NCI-H524 treated with DMSO at 0.1 percent for 48 hours (cell line): ENCODE measurements around the gene EDN2.

Experiments
- DNase-seq: peaks from one replicate; lab custom pipeline; 2025; lab: John Stamatoyannopoulos, UW

The EDN2 gene

DNA sequence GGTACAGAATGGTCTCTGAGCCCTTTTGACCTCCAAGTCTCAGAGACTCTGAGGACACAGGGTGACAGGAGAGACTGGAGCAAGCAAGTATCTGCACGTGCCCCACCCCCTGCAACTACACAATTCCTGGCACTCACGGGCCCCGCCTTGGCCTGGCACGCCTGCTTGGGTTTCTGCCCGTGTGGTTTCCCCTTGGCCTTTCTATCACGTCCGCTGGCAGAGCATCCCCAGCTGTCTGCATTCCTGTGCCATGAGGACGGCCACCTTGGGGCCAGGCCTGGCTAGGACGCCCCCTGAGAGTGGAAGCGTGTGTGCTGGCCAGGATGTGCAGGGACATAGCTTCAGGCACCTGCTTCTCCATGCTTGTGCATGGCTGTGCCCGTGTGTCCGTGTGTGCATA, 14.3 kb upstream of the EDN2 start:
- no peak for DNase-seq

DNA sequence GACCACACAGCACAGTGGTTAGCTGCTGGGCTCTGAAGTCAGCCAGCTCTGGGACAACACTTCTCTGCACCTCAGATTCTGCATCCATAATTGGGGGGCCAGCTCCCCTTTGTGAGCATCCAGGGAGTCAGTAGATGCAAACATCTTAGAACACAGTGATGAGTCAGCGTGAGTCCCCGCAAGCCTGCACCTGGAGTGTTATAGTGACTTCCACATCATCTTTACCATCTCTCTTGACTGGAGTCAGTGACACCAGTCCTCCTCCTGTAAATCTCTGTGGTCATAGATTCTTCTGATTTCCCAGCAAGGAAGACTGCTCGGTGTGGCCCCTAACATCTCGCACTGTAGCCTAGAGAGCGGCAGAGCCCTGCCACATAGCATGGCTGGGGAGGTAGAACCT, 13.9 kb upstream of the EDN2 start:
- no peak for DNase-seq

DNA sequence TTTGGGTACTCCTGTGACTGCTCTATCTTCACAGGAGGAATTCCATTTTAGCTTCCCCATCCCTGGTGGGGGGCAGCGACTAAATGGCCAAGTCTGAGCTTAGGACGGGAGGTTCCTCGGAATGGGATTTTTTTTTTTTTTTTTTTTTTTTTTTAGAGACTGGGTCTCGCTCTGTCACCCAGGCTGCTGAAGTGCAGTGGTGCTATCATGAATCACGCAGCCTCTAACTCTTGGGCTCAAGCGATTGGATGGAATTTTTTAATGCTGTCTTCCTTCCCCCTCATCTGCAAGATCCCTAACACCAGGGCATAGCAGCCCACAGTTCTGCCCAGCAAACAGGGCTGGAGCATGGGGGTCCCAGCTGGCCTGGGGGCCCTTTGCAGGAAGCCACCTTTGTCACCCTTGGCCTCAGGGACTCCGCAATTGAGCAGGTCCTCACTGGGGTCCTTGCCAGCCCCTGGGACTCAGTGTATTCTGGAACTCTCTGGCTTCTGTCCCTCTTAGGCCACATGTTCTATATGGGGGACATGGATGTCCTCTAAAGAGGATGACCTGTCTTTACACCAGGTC, 13.1 kb upstream of the EDN2 start:
- no peak for DNase-seq

DNA sequence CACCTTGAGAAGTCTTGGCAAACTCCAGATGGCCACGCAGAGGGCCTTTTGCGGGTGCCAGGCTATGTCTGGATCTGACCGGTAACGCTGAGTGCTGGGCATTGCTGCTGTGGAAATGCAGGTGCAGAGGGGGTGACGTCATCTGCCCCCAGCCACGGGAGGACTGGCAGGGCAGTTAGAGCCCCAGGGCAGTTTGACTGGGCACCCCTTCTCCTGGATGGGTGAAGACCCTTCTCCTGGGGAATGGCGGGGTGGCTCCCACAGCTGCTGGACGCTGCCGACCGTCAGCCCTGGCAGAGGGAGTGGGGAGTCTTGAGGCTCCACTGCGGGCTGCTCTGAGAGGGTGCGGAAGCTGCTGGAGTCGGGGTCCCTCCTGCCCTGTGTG, 12.6 kb upstream of the EDN2 start:
- no peak for DNase-seq

DNA sequence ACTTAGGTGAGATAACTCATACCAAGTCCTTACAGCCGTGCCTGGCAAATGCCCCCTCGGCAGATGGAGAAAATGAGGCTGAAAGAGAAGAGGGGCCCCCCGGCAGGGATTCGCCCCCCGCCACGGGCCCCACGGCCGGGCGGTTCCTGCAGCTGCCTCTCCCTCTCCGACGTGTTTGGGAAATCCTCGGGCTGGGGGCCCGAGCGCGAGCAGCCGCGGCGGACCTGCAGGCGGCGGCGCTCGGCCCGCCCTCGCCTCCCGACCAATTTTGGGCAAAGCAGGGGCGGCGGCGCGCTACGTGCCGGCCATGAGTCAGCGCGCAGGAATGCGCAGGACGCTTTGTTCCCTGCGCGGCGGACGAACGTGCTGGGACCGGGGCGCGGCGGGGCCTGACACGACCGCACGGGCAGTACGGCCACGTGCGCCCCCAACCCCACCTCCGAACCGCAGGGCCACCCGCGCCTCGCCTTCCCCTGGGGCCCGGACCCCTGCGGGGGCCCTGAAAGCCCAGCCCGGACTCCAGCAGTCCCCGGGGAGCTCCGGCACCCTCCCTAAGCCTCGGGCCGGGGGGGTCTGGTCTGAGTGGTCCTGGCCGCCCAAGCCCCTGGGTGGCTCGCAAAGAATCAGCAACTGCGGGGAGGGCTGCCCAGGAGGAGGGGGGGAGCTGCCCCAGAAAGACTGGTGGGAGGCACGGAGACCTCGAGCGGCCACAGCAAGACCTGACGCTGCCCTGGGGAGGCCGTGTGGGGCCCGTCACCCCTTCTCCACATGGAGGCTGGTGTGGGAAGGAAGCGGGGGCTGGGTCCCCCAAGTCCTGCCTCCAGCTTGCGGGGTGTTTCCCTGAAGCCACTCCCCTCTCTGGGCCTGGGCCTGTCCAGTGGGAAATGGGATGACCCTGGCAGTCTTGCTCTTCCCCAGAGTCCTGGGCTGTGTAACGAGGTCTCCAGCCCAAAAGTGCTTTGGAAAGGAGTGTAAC, 11.9 kb upstream of the EDN2 start:
- DNase-seq = no peak

DNA sequence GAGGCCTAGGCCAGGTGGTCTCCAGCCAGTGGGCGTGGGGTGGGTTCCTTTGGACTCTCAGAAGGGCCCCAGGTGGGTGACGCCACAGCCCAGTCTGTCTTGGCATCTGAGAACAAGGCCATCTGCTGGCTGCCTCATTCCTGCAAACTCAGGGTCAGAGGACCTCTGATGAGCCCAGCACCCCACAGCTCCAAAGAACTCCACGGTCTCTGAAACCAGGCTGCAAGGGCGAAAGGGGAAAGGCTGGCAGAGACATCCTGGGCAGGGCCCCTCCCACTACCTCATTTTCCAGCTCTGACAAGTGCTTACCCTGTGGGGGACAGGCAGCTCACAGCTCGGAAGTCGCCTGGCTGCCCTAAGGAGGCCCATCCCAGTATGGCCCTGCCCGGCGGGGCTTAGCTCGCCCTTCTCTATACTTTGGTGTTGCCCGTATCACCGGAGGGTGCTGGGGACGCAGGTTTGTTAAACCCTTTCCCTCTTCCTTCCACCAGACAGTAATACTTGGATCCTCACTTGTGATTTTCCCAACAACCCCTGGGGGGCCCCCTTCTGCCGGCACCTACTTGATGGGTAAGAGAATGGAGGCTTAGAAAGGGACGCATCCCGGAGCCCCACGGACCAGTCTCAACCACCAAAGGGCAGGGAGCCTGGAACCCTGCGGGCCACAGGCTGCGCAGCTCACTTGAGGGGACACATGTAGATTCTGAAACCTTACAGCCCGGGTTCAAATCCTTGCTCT, 10.9 kb upstream of the EDN2 start:
- DNase-seq = no peak

DNA sequence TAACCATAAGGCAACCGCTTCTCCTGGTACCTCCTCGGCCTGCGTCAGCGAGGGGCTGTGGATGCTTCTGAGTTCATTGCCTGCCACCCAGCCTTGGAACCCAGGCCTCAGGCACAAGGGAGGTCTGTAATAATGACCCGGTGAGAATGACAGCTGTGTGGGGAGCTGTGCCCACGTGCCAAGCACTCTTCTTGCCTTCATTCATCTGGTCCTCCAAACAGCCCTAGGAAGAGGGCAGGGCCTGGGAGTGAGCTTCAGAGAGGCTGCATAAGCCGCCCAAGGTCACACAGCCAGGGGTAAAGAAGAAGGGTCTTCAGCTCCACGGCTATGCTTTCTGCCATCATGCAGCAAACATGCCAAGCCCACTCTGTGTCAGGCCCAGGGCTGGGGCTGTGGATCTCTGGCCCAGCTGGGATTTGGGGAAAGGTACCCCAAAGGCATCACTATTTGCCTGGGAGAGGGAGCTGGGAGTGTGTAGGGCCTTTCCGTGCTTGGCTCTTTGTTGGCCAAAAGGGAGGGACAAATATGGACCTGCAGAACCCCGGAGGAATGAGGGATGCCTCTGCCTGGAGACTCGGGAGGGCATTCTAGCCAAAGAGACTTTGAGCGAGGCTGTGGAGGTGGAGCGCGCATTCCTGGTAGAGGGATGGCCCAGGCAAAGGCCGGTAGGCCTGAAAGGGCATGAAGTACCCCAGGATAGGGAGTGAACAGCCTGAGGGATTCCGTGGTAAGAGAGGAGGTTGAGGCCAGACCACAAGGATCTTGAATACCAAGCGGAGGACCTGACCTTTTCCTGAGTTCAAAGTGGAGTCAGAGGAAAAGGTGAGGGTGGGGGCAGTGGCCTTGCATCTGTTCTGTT, 10.1 kb upstream of the EDN2 start:
- DNase-seq = no peak

DNA sequence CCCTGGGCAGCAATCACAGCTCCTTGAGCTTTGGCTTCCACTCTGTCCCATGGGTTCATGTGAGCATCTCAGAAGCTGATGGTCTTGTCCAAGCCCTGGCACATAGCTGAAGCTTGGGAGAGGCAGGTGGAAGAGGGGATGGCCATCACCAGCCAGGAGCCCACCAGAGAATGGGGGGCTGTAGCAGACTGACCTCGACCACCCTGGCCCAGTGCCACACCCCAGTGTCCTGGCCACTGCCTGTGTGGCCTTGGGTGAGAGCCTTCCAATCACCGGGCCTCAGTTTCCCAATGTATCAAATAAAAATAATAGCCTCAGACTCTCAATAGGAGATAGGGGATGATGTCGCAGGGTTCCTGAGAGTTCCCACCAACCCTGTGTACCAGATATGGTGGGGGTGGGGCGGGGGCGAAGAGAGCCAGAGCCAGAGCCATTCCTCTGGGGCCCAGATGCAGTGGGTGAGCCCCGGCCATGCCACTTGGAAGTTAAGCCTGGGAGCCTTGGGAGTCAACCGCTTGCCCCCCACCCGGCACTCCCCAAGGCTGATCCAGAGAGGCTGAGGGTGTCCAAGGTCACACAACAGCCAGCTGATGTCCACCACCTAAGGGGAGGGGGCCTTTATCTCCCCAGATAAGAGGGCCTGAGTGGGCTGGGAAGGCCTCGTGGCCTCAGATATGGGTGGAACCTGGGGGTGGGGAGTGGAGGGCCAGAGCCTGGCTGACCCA, 9.3 kb upstream of the EDN2 start:
- DNase-seq = no peak

DNA sequence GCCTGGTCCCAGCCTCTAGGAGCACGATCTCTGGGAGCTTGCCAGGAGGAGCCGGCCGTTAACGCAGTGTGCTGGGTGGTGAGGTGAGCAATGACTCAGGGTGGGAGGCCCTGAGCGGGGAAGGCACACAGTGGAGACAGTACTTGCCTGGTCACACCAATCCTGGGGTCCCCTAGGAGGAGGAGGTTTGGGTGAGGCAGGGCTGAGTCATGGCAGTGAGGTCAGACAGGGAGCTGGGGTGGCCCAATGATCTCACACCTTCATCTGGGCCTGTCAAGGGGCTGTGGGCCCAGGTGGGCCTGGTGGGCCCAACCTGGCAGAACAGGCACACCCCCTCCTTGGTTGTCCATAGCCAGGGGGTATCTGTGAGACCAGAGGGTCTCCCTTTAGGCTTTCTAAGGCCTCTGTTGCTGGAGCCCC, 8.6 kb upstream of the EDN2 start:
- DNase-seq = no peak

DNA sequence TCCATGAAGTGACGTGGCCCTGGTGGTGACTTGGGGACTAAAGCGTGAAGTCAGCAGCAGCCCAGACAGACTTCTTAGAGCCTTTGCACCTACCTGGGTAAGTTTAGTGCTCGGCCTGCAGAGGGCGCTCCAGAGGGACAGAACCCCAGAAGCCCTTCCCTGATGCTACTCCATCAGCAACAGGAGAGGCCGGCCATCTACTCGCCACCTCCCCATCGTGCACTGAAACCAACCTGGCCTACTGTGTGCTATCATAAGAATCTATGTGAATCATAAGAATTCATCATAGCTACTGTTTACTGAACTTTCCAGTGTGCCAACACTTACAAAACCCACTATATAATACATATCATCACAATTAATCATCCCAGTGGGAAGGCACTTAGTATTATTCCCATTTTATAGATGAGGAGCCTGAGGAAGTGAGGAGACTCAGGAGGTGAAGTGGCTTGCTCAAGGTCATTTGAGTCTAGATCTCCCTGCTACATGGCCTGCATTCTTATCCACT, 7.9 kb upstream of the EDN2 start:
- no peak for DNase-seq

DNA sequence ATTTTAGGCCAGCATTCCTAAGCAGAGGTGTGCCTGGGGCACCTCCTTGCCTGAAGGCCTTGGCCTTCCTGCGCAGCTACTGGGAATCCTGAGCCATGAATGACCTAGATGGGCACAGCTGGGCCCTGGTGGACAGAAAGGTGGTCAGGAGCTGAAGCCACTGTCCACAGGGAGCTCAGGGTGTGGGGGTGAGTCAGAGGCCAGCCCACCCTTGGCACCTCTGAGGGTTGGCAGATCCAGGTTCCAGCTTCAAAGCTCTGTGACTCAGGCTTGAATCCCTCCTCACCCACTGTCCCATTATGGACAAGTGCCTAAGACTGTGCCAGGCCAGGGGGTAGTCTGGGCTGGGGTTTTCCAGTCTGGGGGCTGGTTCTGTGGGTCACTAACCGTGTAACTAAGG, 6.4 kb upstream of the EDN2 start:
- no peak for DNase-seq

DNA sequence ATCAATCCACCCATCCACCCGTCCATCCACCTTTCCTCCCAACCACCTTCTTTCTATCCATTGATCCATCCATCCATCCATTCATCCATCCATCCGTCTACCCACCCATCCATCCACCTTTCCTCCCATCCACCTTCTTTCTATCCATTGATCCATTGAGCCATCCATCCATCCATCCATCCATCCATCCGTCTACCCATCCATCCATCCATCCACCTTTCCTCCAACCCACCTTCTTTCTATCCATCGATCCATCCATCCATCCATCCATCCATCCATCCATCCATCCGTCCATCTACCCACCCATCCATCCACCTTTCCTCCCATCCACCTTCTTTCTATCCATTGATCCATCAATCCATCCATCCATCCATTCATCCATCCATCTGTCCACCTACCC, 5.1 kb upstream of the EDN2 start:
- no peak for DNase-seq

DNA sequence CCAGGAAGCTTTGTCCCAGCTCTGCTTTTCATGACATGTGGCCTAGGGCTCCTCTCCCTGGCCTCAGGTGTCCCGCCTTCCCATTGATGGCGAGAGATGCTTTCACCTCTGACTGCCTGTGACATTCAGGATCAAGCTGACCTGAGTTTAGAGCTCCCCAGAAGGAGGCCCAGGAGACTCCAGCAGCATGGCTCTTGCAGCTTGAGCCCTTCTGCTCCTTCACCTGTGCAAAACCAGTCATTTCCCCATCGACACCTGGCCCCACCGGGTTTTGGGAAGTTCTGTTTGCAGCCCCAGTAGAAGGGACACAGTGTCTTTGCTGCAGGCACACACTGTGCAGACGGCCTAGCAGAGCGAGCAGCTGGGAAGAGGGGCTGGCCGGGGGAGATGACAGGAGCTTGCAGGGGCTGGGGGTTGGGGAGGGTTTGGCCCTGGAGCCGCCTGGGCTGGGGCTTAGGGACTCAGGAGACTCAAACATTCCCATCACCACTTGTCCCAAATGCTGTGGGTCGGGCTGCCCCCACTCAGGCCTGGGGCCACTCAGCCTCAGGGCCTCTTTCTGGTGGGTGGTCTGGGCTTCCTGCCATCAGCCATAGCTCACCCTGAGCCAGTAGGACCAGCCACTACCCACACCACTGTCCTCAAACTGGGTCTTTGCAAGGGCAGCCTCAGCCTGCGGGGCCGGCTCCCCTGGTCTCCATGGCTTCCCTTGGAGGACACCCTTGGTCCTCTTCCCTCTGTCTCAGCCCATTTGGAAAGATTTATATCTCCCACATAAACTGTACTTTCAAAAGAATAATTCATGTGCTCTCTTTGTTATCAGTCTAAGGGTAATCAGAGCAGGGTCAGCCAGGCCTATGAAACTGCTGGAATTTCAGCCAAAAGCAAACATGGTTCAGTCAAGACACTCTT, 3.8 kb upstream of the EDN2 start:
- DNase-seq = no peak

DNA sequence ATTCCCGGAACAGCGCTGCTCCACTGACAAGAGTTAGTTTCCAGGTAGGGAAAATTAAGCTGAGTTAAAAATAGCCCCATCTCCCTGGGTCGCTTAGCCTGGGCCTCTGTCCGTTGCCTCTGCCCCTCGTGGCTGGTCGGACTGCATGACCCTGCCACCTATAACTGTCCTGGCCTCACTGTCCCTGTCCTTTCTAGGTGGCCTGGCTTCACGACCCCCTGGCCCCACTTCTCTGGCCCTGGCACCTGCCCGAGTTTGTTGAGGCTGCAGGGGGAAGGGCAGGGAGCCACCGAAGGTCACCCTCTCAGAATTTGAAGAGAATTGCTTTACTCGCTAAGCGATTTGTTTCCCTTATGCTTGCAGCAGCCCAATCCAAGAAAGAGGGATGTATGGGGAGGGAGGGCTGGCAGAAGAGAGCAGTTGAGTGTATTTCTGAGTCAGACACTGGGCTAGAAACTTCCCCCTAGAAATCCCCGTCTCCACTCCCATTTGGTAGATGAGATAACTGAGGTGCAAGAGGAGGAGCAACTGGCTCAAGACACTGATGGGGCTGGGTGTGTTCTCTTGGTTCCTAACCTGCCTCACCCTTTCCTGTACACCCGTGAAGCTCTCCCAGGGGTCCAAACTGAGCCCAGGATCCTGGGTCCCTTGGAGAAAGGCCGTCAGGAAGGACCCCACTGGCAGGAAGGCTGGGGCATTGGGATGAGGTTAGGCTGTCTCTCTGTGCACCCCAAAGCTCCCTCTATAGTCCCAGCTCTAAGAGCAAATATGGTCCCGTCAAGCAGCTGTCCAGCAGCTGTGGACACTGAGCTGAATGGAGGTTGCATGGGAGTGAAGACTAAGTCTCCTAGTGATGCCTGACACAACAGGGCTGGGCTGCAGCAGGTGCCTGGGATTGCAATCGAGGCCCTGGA, 2.9 kb upstream of the EDN2 start:
- DNase-seq = no peak

DNA sequence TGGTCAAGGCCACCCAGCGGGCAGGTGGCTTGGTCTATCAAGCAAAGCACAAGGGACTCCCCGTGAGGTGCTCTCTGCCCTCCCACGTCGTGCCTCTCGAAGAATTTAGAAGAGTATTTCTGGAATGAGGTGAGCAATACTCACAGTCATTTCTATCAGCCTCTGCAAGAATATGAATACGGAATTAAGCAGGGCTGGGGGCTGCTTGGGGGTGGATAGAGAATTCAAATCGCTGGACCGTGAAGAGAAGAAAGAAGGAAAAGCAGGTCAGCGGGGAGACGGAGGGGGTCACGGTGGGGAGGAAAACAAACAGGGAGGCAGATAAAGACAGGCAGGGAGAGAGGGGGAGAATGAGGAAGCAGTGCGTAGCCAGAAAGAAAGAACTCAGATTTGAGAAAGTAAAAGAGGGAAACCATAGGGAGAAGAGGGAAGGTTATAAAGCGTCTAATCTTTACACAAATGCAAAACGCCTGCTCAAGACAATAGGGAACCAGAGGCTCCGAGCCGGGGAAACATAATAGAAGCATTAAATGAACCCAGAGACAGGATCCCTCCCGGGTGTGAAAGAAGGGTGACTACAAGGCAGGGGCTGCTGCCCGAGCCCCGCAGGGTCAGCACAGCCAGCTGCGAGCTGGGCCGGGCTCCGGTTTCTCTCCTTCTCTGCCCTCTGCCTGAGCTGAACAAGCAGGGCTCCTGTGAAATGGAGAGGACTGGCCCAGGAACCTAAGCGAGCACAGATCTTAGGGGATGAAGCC, 2.1 kb upstream of the EDN2 start:
- DNase-seq = no peak

DNA sequence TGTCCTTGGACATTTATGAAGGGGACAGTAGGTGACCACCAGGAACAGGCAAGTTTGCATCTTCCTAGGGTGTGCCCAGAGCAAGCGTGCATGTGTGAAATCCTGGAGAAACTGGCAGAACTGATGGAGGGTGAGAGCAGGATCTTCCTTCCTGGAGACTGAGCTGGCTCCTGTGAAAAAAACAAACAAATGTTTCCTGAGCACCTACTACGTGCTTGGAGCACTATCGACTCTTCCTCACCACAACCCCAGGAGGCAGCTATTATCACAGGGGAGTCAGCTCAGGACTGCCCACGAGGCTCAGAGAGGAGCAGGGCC, 1.5 kb upstream of the EDN2 start:
- no peak for DNase-seq

DNA sequence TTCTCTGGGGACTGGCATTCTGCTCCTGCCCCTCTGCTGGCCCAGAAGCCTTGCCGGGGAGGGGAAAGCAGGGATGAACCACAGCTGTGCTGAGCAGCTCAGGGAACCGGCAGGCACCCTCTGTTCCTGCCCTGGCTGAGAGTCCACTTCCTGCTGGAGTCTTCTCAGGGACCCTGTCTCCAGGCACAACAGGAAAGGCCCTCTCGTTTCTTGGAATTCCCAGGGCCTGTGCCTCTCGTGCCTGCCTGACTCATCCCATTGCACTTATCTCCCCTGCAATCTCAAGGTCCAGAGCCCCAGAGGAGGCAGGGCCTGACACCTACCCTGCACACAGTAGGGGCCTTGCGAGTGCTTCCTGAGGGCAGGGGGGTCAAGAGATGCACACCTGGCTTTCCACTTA, 1.1 kb upstream of the EDN2 start:
- DNase-seq = no peak

DNA sequence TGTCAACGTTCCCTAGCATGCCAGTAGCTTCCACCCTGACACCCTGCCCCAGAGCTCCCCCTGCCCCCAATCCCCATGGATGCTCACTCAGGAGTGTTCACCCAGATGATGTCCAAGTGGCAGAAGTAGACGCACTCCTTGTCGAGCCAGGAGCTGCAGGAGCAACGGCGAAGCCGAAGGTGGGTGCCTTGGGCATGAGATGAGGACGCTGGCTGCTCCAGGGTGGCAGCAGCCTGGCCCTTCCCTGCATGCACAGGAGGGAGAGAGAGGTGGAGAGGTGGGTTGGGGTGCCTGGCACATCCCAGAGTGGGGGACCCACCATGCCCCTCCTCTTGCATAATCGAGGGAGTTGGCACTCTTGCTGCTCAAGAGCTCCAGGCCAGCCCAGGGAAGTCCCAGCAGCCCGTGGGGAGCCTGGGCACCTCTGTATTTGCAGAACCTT, 502 bp downstream of the EDN2 start:
- no peak for DNase-seq
